Activated CD4-positive, alpha-beta T cell treated with anti-CD3 and anti-CD28 coated beads, Interleukin-2, amount 50 U/mL, for 1 hour (primary cell): ENCODE measurements around the gene KCNJ13.

ENCODE experiments used
- DNase-seq: peaks from one replicate; pipeline ENCODE4 v3.0.0-alpha.2; 2020

The KCNJ13 gene

GRCh38 chr2:232776435-232776834, at the start of gene KCNJ13:
TSS of gene KCNJ13 (minus strand) at chr2:232776565. CDS start at chr2:232771362, 5,203 bp downstream.
- DNase-seq: no peak

- no peak for DNase-seq
These were observed 41.4 kb upstream of the KCNJ13 start for GRCh38 chr2:232817756-232818155.

- DNase-seq: no peak
These were observed 40.3 kb upstream of the KCNJ13 start for GRCh38 chr2:232816657-232817056.

GRCh38 chr2:232815569-232815968, 39.2 kb upstream of the KCNJ13 start:
- no peak for DNase-seq

GRCh38 chr2:232810444-232810843, 34.1 kb upstream of the KCNJ13 start:
- no peak for DNase-seq

GRCh38 chr2:232809349-232810124, 33.2 kb upstream of the KCNJ13 start:
- no peak for DNase-seq

- no peak for DNase-seq
These were observed 25.7 kb upstream of the KCNJ13 start for GRCh38 chr2:232802091-232802490.

GRCh38 chr2:232800166-232800565, 23.8 kb upstream of the KCNJ13 start:
- DNase-seq: no peak

GRCh38 chr2:232798187-232798586, 21.8 kb upstream of the KCNJ13 start:
- no peak for DNase-seq

GRCh38 chr2:232795920-232796319, 19.6 kb upstream of the KCNJ13 start:
- no peak for DNase-seq

GRCh38 chr2:232794981-232795380, 18.6 kb upstream of the KCNJ13 start:
- DNase-seq: no peak

GRCh38 chr2:232793271-232793670, 16.9 kb upstream of the KCNJ13 start:
- DNase-seq: no peak

GRCh38 chr2:232791518-232791917, 15.2 kb upstream of the KCNJ13 start:
- no peak for DNase-seq

GRCh38 chr2:232789082-232789481, 12.7 kb upstream of the KCNJ13 start:
- no peak for DNase-seq

GRCh38 chr2:232787806-232788205, 11.4 kb upstream of the KCNJ13 start:
- no peak for DNase-seq

GRCh38 chr2:232783278-232783677, 6.9 kb upstream of the KCNJ13 start:
- DNase-seq: no peak

GRCh38 chr2:232781765-232782164, 5.4 kb upstream of the KCNJ13 start:
- no peak for DNase-seq

- no peak for DNase-seq
These were observed 3.6 kb upstream of the KCNJ13 start for GRCh38 chr2:232779934-232780333.

GRCh38 chr2:232779465-232779864, 3.1 kb upstream of the KCNJ13 start:
- no peak for DNase-seq

GRCh38 chr2:232777276-232777675, 911 bp upstream of the KCNJ13 start:
- no peak for DNase-seq

GRCh38 chr2:232773815-232774214, 2.5 kb downstream of the KCNJ13 start:
- DNase-seq: no peak

- no peak for DNase-seq
These were observed 3.8 kb downstream of the KCNJ13 start for GRCh38 chr2:232772531-232772930.

- DNase-seq: no peak
These were observed 4.5 kb downstream of the KCNJ13 start for GRCh38 chr2:232771870-232772269.

- no peak for DNase-seq
These were observed 6.2 kb downstream of the KCNJ13 start for GRCh38 chr2:232770207-232770606.

- DNase-seq: no peak
These were observed 8.5 kb downstream of the KCNJ13 start for GRCh38 chr2:232767866-232768265.
